Measurements from ENCODE around the gene VEGFB. TPM values are rescaled to one million over a fixed set of nuclear protein-coding genes. Genes with fewer than 3 reads are reported as not detected.
A peak's percentile ranks its signal among the peaks of the same experiment; 100 is the strongest.
"Not testable (repeated sequence)": the region's sequence is repeated elsewhere in the genome, so short reads cannot be mapped to it uniquely, and the experiment has no call there.

VEGFB gene
- total RNA-seq, 1 donor from 2014 or later = 2.3 TPM

GRCh38 chr11:64245797-64246620 is 11.6 kb downstream of the VEGFB start:
- Histone ChIP-seq H3K79me2 (ENCODE audit: low read depth) (peaks cover 25% of the 10 kb centered on the region), H3K27ac (no peak overlapping the region), H3K9me3 (ENCODE audit: low read depth) (no peaks in the 10 kb centered on the region), H3K9ac (no peak overlapping the region), H3K4me1 (peaks cover 33% of the 10 kb centered on the region), H3K36me3 (no peaks in the 10 kb centered on the region), H3F3A (ENCODE audit: low read depth) (peaks cover 49% of the 10 kb centered on the region), H3K27me3 (peaks cover 6% of the 10 kb centered on the region), H4K20me1 (ENCODE audit: low read depth) (peaks cover 22% of the 10 kb centered on the region), H3K4me2 (peak overlapping the region; percentile 82), H2AFZ (replicated peaks) (no peak overlapping the region), H3K4me3 (peak overlapping the region; percentile 65)
- Mint-ChIP-seq H3K27ac (peak overlapping the region; percentile 46), H3K9me3 (no peaks in the 10 kb centered on the region), H3K36me3 (peaks cover 2% of the 10 kb centered on the region), H3K4me3 (peak overlapping the region; percentile 89), H3K27me3 (ENCODE audit: insufficient read depth, low read depth) (peaks cover 9% of the 10 kb centered on the region), H3K4me1 (peaks cover 45% of the 10 kb centered on the region)
- DNase-seq (ENCODE audit: low spot score) = peak; percentile 44
- no peak for TF ChIP-seq EZH2 (IDR thresholded peaks at IDR 0.05)
- TF ChIP-seq EZH2phosphoT487 (IDR thresholded peaks at IDR 0.05) = no peak
- no peak for TF ChIP-seq CTCF (IDR thresholded peaks at IDR 0.05)

GRCh38 chr11:64246621-64246870 is 12.2 kb downstream of the VEGFB start:
- H3K27me3 ChIP-seq; H3K27ac Mint-ChIP-seq; H3K36me3 ChIP-seq; H3K36me3 Mint-ChIP-seq; H3K27ac ChIP-seq; H2AFZ ChIP-seq (replicated peaks); H3K9ac ChIP-seq; H3K9me3 Mint-ChIP-seq; DNase-seq (ENCODE audit: low spot score); H3K27me3 Mint-ChIP-seq (ENCODE audit: insufficient read depth, low read depth); H3K9me3 ChIP-seq (ENCODE audit: low read depth): not testable (repeated sequence)
- peaks cover 34% of the 10 kb centered on the region for H3K4me1 ChIP-seq
- peaks cover 22% of the 10 kb centered on the region for H4K20me1 ChIP-seq (ENCODE audit: low read depth)
- peak overlapping the region; percentile 82 for H3K4me2 ChIP-seq
- Mint-ChIP-seq H3K4me3 (peak overlapping the region; percentile 94), H3K4me1 (peaks cover 45% of the 10 kb centered on the region)
- H3K79me2 ChIP-seq (ENCODE audit: low read depth) = peaks cover 26% of the 10 kb centered on the region
- peak overlapping the region; percentile 65 for H3K4me3 ChIP-seq
- H3F3A ChIP-seq (ENCODE audit: low read depth) = peaks cover 50% of the 10 kb centered on the region

- peak within 1 kb of the TSS; percentile 71 for H3K4me3 ChIP-seq
- peaks cover 2% of the 10 kb centered on the region for H3K36me3 Mint-ChIP-seq
- H3F3A ChIP-seq (ENCODE audit: low read depth) = peaks cover 50% of the 10 kb centered on the region
- peaks cover 12% of the 10 kb centered on the region for H3K27me3 Mint-ChIP-seq (ENCODE audit: insufficient read depth, low read depth)
- no peaks in the 10 kb centered on the region for H3K9me3 Mint-ChIP-seq
- no peaks in the 10 kb centered on the region for H3K9me3 ChIP-seq (ENCODE audit: low read depth)
- H2AFZ ChIP-seq (replicated peaks) = peak within 1 kb of the TSS; percentile 83
- peak; percentile 21 for TF ChIP-seq CTCF (IDR thresholded peaks at IDR 0.05)
- peak; percentile 25 for TF ChIP-seq EZH2phosphoT487 (IDR thresholded peaks at IDR 0.05)
- peak; percentile 45 for TF ChIP-seq EZH2 (IDR thresholded peaks at IDR 0.05)
- peak within 1 kb of the TSS; percentile 94 for H3K4me3 Mint-ChIP-seq
- peak within 1 kb of the TSS; percentile 59 for H3K27ac ChIP-seq
- H3K36me3 ChIP-seq = no peaks in the 10 kb centered on the region
- peaks cover 6% of the 10 kb centered on the region for H3K27me3 ChIP-seq
- peaks cover 22% of the 10 kb centered on the region for H4K20me1 ChIP-seq (ENCODE audit: low read depth)
- H3K9ac ChIP-seq = no peak within 1 kb of the TSS
- peaks cover 48% of the 10 kb centered on the region for H3K4me1 Mint-ChIP-seq
- peak within 1 kb of the TSS; percentile 80 for H3K27ac Mint-ChIP-seq
- peaks cover 36% of the 10 kb centered on the region for H3K4me1 ChIP-seq
- peaks cover 27% of the 10 kb centered on the region for H3K79me2 ChIP-seq (ENCODE audit: low read depth)
- peak; percentile 95 for DNase-seq (ENCODE audit: low spot score)
- peak within 1 kb of the TSS; percentile 88 for H3K4me2 ChIP-seq
These were observed 12.7 kb downstream of the VEGFB start, which contains the start of gene PPP1R14B for GRCh38 chr11:64246871-64247728. PPP1R14B (minus strand) TSS chr11:64246943; CDS start chr11:64246673, 270 bp downstream.
